GM12874 (cell line): ENCODE results near the gene ADAMTSL5.

Experiments
- CTCF ChIP-seq: IDR thresholded peaks from 2 replicates; pipeline ENCODE4 v1.5.1; 2011; ENCODE audit warnings: low read depth, mild to moderate bottlenecking, control low read depth, low read length, moderate library complexity; ENCODE audit not compliant: insufficient read depth

The ADAMTSL5 gene

GRCh38 chr19:1497578-1498235 is 15.1 kb downstream of the ADAMTSL5 start:
- no peak for TF ChIP-seq CTCF

GRCh38 chr19:1496714-1497577 is 15.9 kb downstream of the ADAMTSL5 start:
- TF ChIP-seq CTCF: no peak

DNA sequence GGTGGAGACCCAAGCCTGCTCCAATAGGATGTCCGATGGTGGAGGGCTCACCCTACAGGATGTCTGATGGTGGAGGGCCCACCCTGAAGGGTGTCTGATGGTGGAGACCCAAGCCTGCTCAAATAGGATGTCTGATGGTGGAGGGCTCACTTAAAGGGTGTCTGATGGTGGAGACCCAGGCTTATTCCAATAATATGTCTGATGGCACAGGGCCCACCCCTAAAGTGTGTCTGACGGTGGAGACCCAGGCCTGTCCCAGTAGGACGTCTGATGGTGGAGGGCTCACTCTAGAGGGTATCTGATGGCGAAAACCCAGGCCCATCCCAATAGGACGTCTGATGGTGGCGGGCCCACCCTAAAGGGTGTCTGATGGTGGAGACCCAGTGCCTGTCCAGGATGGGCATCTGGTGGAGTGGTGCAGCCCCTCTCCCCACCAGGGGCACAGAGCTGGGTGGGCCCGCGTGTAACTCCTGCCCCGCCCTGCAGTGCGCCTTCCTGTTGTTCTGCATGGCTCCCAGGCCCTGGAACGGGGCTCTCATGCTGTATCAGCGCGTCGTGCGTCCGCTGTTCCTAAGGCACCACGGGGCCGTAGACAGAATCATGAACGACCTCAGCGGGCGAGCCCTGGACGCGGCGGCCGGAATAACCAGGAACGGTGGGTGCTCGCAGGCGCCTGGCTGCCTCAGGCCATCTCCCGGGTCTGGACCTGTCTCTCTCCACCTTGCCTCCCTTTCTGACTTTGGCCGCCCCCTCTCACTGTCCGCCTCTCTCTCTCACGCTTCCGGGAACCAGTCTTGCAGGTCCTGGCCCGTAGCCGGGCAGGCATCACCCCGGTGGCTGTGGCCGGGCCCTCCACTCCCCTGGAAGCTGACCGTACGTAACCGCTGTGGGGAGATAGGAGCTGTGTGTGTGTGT is 16.8 kb downstream of the ADAMTSL5 start:
- no peak for TF ChIP-seq CTCF

DNA sequence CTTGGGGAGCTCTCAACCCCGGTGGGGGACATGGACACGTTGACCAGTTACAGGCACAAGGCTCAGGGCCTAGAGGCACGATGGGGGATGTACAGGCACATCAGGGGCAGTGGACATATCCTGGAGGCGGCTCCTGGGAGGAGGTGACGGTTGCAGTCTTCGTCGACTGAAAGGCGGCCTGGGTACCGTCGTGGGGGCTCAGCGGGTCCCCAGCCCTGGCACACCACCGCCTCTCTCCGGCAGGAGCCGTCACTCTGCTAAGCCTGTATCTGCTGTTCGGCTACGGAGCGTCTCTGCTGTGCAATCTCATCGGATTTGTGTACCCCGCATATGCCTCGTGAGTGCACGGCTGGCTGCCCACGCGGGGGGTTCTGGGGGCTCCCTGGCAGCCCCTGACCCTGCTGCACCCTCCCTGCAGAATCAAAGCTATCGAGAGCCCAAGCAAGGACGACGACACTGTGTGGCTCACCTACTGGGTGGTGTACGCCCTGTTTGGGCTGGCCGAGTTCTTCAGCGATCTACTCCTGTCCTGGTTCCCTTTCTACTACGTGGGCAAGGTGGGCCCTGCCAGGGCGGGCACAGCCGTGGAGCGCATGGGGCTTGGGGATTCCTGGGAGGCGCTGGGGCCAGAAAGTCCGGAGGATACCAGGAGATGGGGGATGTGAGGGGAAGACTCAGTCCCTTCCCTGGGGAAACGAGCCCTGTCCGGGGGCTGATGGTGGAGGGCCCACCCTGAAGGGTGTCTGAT is 17.6 kb downstream of the ADAMTSL5 start:
- TF ChIP-seq CTCF: no peak

GRCh38 chr19:1494115-1494815 is 18.6 kb downstream of the ADAMTSL5 start:
- no peak for TF ChIP-seq CTCF

- no peak for TF ChIP-seq CTCF
Observed at GRCh38 chr19:1492474-1493006, 20.3 kb downstream of the ADAMTSL5 start.
